Lower leg skin (tissue), 3 donors: ENCODE results near the gene GNS.

Experiments
- POLR2A ChIP-seq, 2 donors: fragments of 450-650 bp; IDR thresholded peaks; one replicate each; pipeline ENCODE4 v1.6.1; 2016 to 2017; ENCODE audit warnings: antibody characterized with exemption in 2 of 2, mild to moderate bottlenecking in 1 of 2, moderate library complexity in 1 of 2
- TF ChIP-seq, protein P1 (sequence below), 3 donors: fragments of 450-650 bp; IDR thresholded peaks; one replicate each; pipeline ENCODE4 v1.5.1; 2016; ENCODE audit warnings: antibody characterized with exemption in 3 of 3, mild to moderate bottlenecking in 3 of 3, moderate library complexity in 2 of 3

DNA sequence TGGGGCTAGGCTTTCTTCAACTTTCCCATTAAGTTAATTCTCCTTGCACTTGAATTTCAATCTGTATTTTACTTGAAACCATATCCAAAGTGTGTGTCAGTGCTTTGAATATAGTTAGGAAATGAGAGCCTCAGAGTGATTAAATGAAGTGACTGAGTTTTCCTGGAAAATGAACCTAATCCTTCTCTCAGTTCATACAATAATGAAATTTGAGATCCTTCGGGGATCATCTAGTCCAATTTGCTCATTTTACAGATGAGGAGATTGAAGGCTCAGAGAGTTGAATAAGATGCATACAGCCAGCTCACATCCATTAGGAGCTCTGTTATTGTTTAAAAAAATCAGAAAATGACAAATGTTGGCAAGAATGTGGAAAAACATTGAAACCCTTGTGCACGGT, 47.0 kb upstream of the GNS start:
- TF ChIP-seq, protein P1, sequence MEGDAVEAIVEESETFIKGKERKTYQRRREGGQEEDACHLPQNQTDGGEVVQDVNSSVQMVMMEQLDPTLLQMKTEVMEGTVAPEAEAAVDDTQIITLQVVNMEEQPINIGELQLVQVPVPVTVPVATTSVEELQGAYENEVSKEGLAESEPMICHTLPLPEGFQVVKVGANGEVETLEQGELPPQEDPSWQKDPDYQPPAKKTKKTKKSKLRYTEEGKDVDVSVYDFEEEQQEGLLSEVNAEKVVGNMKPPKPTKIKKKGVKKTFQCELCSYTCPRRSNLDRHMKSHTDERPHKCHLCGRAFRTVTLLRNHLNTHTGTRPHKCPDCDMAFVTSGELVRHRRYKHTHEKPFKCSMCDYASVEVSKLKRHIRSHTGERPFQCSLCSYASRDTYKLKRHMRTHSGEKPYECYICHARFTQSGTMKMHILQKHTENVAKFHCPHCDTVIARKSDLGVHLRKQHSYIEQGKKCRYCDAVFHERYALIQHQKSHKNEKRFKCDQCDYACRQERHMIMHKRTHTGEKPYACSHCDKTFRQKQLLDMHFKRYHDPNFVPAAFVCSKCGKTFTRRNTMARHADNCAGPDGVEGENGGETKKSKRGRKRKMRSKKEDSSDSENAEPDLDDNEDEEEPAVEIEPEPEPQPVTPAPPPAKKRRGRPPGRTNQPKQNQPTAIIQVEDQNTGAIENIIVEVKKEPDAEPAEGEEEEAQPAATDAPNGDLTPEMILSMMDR (IDR thresholded peaks at IDR 0.05): no peak
- TF ChIP-seq POLR2A (IDR thresholded peaks at IDR 0.05): no peak
